IPS-18a (cell line): Measurements from ENCODE around the gene GDF11.
A peak's percentile ranks its signal among the peaks of the same experiment; 100 is the strongest.

Experiments
- H3K27ac ChIP-seq: one replicate; pipeline ENCODE4 v1.5.1; 2013; ENCODE audit warnings: low read length
- H3K27me3 ChIP-seq: one replicate; pipeline ENCODE4 v1.6.1; 2013; ENCODE audit warnings: mild to moderate bottlenecking, low read length; ENCODE audit not compliant: control insufficient read depth, insufficient read depth
- H3K36me3 ChIP-seq: one replicate; pipeline ENCODE4 v1.6.1; 2013; ENCODE audit warnings: low read depth, low read length; ENCODE audit not compliant: control insufficient read depth
- H3K4me1 ChIP-seq: one replicate; pipeline ENCODE4 v1.6.1; 2013; ENCODE audit warnings: low read depth, low read length; ENCODE audit not compliant: control insufficient read depth
- H3K4me3 ChIP-seq: one replicate; pipeline ENCODE4 v1.5.1; 2013; ENCODE audit warnings: low read length
- H3K9ac ChIP-seq: one replicate; pipeline ENCODE4 v1.6.1; 2013; ENCODE audit warnings: mild to moderate bottlenecking, low read length, moderate library complexity
- H3K9me3 ChIP-seq: one replicate; pipeline ENCODE4 v1.6.1; 2013; ENCODE audit warnings: low read depth, low read length; ENCODE audit not compliant: control insufficient read depth

The GDF11 gene

GRCh38 chr12:55738123-55739024 lies 4.5 kb upstream of the GDF11 start:
- no peaks in the 10 kb centered on the region for H3K36me3 ChIP-seq
- peaks cover 18% of the 10 kb centered on the region for H3K4me1 ChIP-seq
- peak overlapping the region; percentile 56 for H3K9ac ChIP-seq
- peak overlapping the region; percentile 79 for H3K4me3 ChIP-seq
- no peaks in the 10 kb centered on the region for H3K27me3 ChIP-seq
- H3K27ac ChIP-seq = peak overlapping the region; percentile 73
- no peaks in the 10 kb centered on the region for H3K9me3 ChIP-seq

GRCh38 chr12:55739025-55739378 lies 3.9 kb upstream of the GDF11 start:
- H3K9ac ChIP-seq = no peak overlapping the region
- no peaks in the 10 kb centered on the region for H3K27me3 ChIP-seq
- no peaks in the 10 kb centered on the region for H3K9me3 ChIP-seq
- H3K4me3 ChIP-seq = peak overlapping the region; percentile 79
- no peaks in the 10 kb centered on the region for H3K36me3 ChIP-seq
- H3K4me1 ChIP-seq = peaks cover 18% of the 10 kb centered on the region
- no peak overlapping the region for H3K27ac ChIP-seq

- Histone ChIP-seq H3K36me3 (no peaks in the 10 kb centered on the region), H3K4me3 (peak overlapping the region; percentile 64), H3K9me3 (no peaks in the 10 kb centered on the region), H3K27ac (no peak overlapping the region), H3K27me3 (no peaks in the 10 kb centered on the region), H3K4me1 (peaks cover 32% of the 10 kb centered on the region), H3K9ac (peak overlapping the region; percentile 48)
Measured at GRCh38 chr12:55741931-55742680, 816 bp upstream of the GDF11 start.

GRCh38 chr12:55743406-55744339 lies 751 bp downstream of the GDF11 start:
- peak overlapping the region; percentile 15 for H3K27ac ChIP-seq
- peaks cover 36% of the 10 kb centered on the region for H3K4me1 ChIP-seq
- H3K9ac ChIP-seq = peak overlapping the region; percentile 75

GRCh38 chr12:55744340-55745030 lies 1.6 kb downstream of the GDF11 start:
- H3K4me3 ChIP-seq = peak overlapping the region; percentile 92
- H3K9me3 ChIP-seq = no peaks in the 10 kb centered on the region
- no peaks in the 10 kb centered on the region for H3K27me3 ChIP-seq
- H3K36me3 ChIP-seq = peaks cover 9% of the 10 kb centered on the region
- H3K9ac ChIP-seq = peak overlapping the region; percentile 75
- H3K27ac ChIP-seq = no peak overlapping the region
- H3K4me1 ChIP-seq = peaks cover 36% of the 10 kb centered on the region

More at GRCh38 chr12:55743406-55744339, 751 bp downstream of the GDF11 start:
- H3K9me3 ChIP-seq = no peaks in the 10 kb centered on the region
- H3K36me3 ChIP-seq = peaks cover under 1% of the 10 kb centered on the region
- H3K4me3 ChIP-seq = peak overlapping the region; percentile 92
- no peaks in the 10 kb centered on the region for H3K27me3 ChIP-seq

- H3K9ac ChIP-seq = peak overlapping the region; percentile 75
- peak overlapping the region; percentile 74 for H3K27ac ChIP-seq
- H3K4me1 ChIP-seq = peaks cover 36% of the 10 kb centered on the region
Measured at GRCh38 chr12:55745361-55746173, 2.6 kb downstream of the GDF11 start.

GRCh38 chr12:55746174-55746912 lies 3.4 kb downstream of the GDF11 start:
- Histone ChIP-seq H3K9me3 (no peaks in the 10 kb centered on the region), H3K4me3 (peak overlapping the region; percentile 92), H3K27ac (peak overlapping the region; percentile 74), H3K9ac (peak overlapping the region; percentile 47), H3K27me3 (no peaks in the 10 kb centered on the region), H3K4me1 (peaks cover 36% of the 10 kb centered on the region), H3K36me3 (peaks cover 27% of the 10 kb centered on the region)

More at GRCh38 chr12:55745361-55746173, 2.6 kb downstream of the GDF11 start:
- H3K36me3 ChIP-seq = peaks cover 19% of the 10 kb centered on the region
- H3K27me3 ChIP-seq = no peaks in the 10 kb centered on the region
- H3K9me3 ChIP-seq = no peaks in the 10 kb centered on the region
- peak overlapping the region; percentile 92 for H3K4me3 ChIP-seq

GRCh38 chr12:55746913-55747231 lies 4.0 kb downstream of the GDF11 start:
- peak overlapping the region; percentile 92 for H3K4me3 ChIP-seq

GRCh38 chr12:55748230-55748993 lies 5.5 kb downstream of the GDF11 start:
- no peaks in the 10 kb centered on the region for H3K27me3 ChIP-seq
- H3K9me3 ChIP-seq = no peaks in the 10 kb centered on the region
- peak overlapping the region; percentile 92 for H3K4me3 ChIP-seq
- peaks cover 46% of the 10 kb centered on the region for H3K36me3 ChIP-seq
- H3K4me1 ChIP-seq = peaks cover 30% of the 10 kb centered on the region
- H3K27ac ChIP-seq = no peak overlapping the region
- no peak overlapping the region for H3K9ac ChIP-seq

More at GRCh38 chr12:55746913-55747231, 4.0 kb downstream of the GDF11 start:
- Histone ChIP-seq H3K9me3 (no peaks in the 10 kb centered on the region), H3K27ac (peak overlapping the region; percentile 40), H3K36me3 (peaks cover 32% of the 10 kb centered on the region), H3K27me3 (no peaks in the 10 kb centered on the region), H3K4me1 (peaks cover 33% of the 10 kb centered on the region), H3K9ac (peak overlapping the region; percentile 47)
